Liver (tissue), 9 donors: ENCODE measurements around the gene CNTN5. TPM values are rescaled to one million over a fixed set of nuclear protein-coding genes. Genes with fewer than 3 reads are reported as not detected.

Experiments
- DNase-seq: peaks from one replicate; pipeline ENCODE4 v3.0.0-alpha.2; 2017; ENCODE audit warnings: low spot score
- H3K27ac ChIP-seq, 2 donors: one replicate each; pipeline ENCODE4 v1.7.0; 2013; ENCODE audit warnings: inconsistent platforms in 2 of 2, low read length in 2 of 2, control low read depth in 1 of 2, low read depth in 1 of 2, mild to moderate bottlenecking in 1 of 2
- H3K27me3 ChIP-seq, 4 donors: one replicate each; pipeline versions ENCODE4 v1.6.1 to v1.7.0; 2013; ENCODE audit warnings: low read length in 3 of 4, inconsistent platforms in 1 of 4, mild to moderate bottlenecking in 1 of 4, moderate library complexity in 1 of 4; ENCODE audit not compliant: control insufficient read depth in 4 of 4, insufficient read depth in 4 of 4
- H3K36me3 ChIP-seq, 4 donors: one replicate each; pipeline versions ENCODE4 v1.6.1 to v1.7.0; 2013; ENCODE audit warnings: low read length in 3 of 4, mild to moderate bottlenecking in 3 of 4, low read depth in 1 of 4, moderate library complexity in 1 of 4; ENCODE audit not compliant: control insufficient read depth in 4 of 4, insufficient read depth in 3 of 4
- H3K4me1 ChIP-seq, 4 donors: one replicate each; pipeline versions ENCODE4 v1.6.1 to v1.7.0; 2013; ENCODE audit warnings: low read length in 3 of 4, mild to moderate bottlenecking in 3 of 4, moderate library complexity in 1 of 4; ENCODE audit not compliant: control insufficient read depth in 4 of 4, insufficient read depth in 4 of 4
- H3K4me3 ChIP-seq, 3 donors: one replicate each; pipeline versions ENCODE4 v1.6.1 to v1.7.0; 2013; ENCODE audit warnings: low read length in 3 of 3, control low read depth in 1 of 3, low read depth in 1 of 3, mild to moderate bottlenecking in 1 of 3
- H3K9ac ChIP-seq, 2 donors: one replicate each; pipeline ENCODE4 v1.7.0; 2013; ENCODE audit warnings: low read length in 2 of 2, mild to moderate bottlenecking in 2 of 2, moderate library complexity in 2 of 2, control low read depth in 1 of 2, low read depth in 1 of 2
- H3K9me3 ChIP-seq, 4 donors: one replicate each; pipeline versions ENCODE4 v1.6.1 to v1.7.0; 2013; ENCODE audit warnings: low read length in 3 of 4; ENCODE audit not compliant: control insufficient read depth in 4 of 4
- EGR1 ChIP-seq, 2 donors: IDR thresholded peaks; 2 replicates each; pipeline ENCODE4 v1.6.1; 2016 to 2018; ENCODE audit warnings: antibody characterized with exemption in 2 of 2, low read depth in 2 of 2
- FOXA1 ChIP-seq: IDR thresholded peaks from 2 replicates; pipeline ENCODE4 v1.6.1; 2016; ENCODE audit warnings: antibody characterized with exemption
- FOXA2 ChIP-seq: IDR thresholded peaks from 2 replicates; pipeline ENCODE4 v1.6.1; 2016; ENCODE audit warnings: antibody characterized with exemption
- HNF4A ChIP-seq, 2 donors: conservative IDR thresholded peaks; 2 replicates each; pipeline ENCODE4 v1.6.1; 2016; ENCODE audit warnings: antibody characterized with exemption in 2 of 2, mild to moderate bottlenecking in 2 of 2
- HNF4G ChIP-seq: IDR thresholded peaks from 2 replicates; pipeline ENCODE4 v1.6.1; 2016; ENCODE audit warnings: antibody characterized with exemption
- JUND ChIP-seq, 2 donors: IDR thresholded peaks; 2 replicates each; pipeline ENCODE4 v1.6.1; 2016; ENCODE audit warnings: antibody characterized with exemption in 2 of 2
- NR2F2 ChIP-seq: IDR thresholded peaks from 2 replicates; pipeline ENCODE4 v1.6.1; 2016; ENCODE audit warnings: antibody characterized with exemption
- REST ChIP-seq: IDR thresholded peaks from 2 replicates; pipeline ENCODE4 v1.6.1; 2016; ENCODE audit warnings: antibody characterized with exemption, mild to moderate bottlenecking
- RXRA ChIP-seq, 2 donors: IDR thresholded peaks; 2 replicates each; pipeline ENCODE4 v1.6.1; 2017 to 2018; ENCODE audit warnings: antibody characterized with exemption in 2 of 2, mild to moderate bottlenecking in 1 of 2
- SP1 ChIP-seq: IDR thresholded peaks from 2 replicates; pipeline ENCODE4 v1.6.1; 2018; ENCODE audit warnings: antibody characterized with exemption, mild to moderate bottlenecking
- WGBS: extraction: QIAGEN DNeasy Blood & Tissue Kit; methylation state at CpG from one replicate; pipeline ENCODE4 v1.1.7; 2013; 5-methylcytosine and 5-hydroxymethylcytosine counted together
- polyA plus RNA-seq, 2 donors: library from polyadenylated mRNA; stranded (reverse) in 1 of 2; unstranded in 1 of 2; fragments of 200-250 nt in 1 of 2; fragments of >200 nt in 1 of 2; fragmentation: Nextera tagmentation in 1 of 2; extraction: Ambion mirVana in 1 of 2; gene quantifications; one replicate each; pipeline versions ENCODE4 v1.2.1 to v1.2.3, GENCODE V29; 2013 to 2015
- total RNA-seq, 2 donors: library from RNA; depleted of rRNA; stranded (reverse); fragments of >200 nt; gene quantifications; one replicate each; pipeline ENCODE4 v1.2.3, GENCODE V29; 2014
- TF ChIP-seq, protein P1 (sequence below): IDR thresholded peaks from 2 replicates; pipeline ENCODE4 v1.6.1; 2016; ENCODE audit warnings: antibody characterized with exemption
- donor health status: healthy.
- donor health status: healthy.
- donor health status: healthy.
- donor health status: healthy.
- donor health status: healthy.

Gene CNTN5
- total and polyA plus RNA-seq, 4 donors = 0.01 to 0.08 (median 0.04) TPM

GRCh38 chr11:100221791-100222190, 1201.0 kb downstream of the CNTN5 start:
- WGBS = 39% methylated on average over 2 of the region's 2 CpGs
- Histone ChIP-seq H3K9ac (no peak overlapping the region), H3K4me1 (no peaks in the 10 kb centered on the region), H3K4me3 (no peak overlapping the region), H3K27ac (no peak overlapping the region), H3K9me3 (no peaks in the 10 kb centered on the region), H3K36me3 (no peaks in the 10 kb centered on the region), H3K27me3 (no peaks in the 10 kb centered on the region)
- TF ChIP-seq JUND (IDR thresholded peaks at IDR 0.05) (no peak), FOXA1 (no peak), REST (no peak), HNF4G (no peak), FOXA2 (no peak)
- DNase-seq = no peak

- Histone ChIP-seq H3K9ac (no peak overlapping the region), H3K4me1 (no peaks in the 10 kb centered on the region), H3K27me3 (no peaks in the 10 kb centered on the region), H3K36me3 (no peaks in the 10 kb centered on the region), H3K27ac (no peak overlapping the region), H3K9me3 (no peaks in the 10 kb centered on the region), H3K4me3 (no peak overlapping the region)
- no peak for DNase-seq
- TF ChIP-seq RXRA (IDR thresholded peaks at IDR 0.05) = no peak
- TF ChIP-seq HNF4A (conservative IDR thresholded peaks at IDR 0.05) = no peak
- TF ChIP-seq, protein P1, sequence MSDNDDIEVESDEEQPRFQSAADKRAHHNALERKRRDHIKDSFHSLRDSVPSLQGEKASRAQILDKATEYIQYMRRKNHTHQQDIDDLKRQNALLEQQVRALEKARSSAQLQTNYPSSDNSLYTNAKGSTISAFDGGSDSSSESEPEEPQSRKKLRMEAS = no peak
- WGBS = 69% methylated on average over 1 of the region's 1 CpG
Observed at GRCh38 chr11:100224541-100225034, 1203.8 kb downstream of the CNTN5 start.

DNA sequence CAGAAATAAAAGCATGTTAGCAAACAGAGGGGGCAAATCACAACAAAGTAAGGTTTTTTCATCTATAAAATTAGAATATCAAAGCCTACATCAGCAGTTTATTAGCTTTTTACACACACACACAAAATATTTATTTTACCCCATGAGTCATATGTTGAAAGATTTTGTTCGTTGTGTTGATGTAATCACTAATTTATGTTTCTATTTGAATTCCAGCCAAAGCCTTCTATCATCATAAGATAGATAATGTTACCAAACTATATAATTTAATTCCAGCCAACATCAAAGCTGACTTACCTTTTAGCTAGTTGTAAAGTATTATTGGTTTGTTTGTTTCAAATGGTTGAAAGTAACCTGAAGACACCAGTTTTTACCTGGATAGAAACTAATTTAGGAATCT, 1208.3 kb downstream of the CNTN5 start:
- WGBS = 54% methylated on average over 1 of the region's 1 CpG
- no peak overlapping the region for H3K27ac ChIP-seq
- no peaks in the 10 kb centered on the region for H3K27me3 ChIP-seq
- H3K9ac ChIP-seq = no peak overlapping the region
- no peak for DNase-seq
- no peaks in the 10 kb centered on the region for H3K36me3 ChIP-seq
- no peaks in the 10 kb centered on the region for H3K9me3 ChIP-seq
- H3K4me3 ChIP-seq = no peak overlapping the region
- no peak for TF ChIP-seq JUND (IDR thresholded peaks at IDR 0.05)
- TF ChIP-seq, protein P1 = no peak
- no peak for TF ChIP-seq FOXA2
- TF ChIP-seq NR2F2 = no peak
- TF ChIP-seq HNF4G = no peak
- no peak for TF ChIP-seq SP1
- no peaks in the 10 kb centered on the region for H3K4me1 ChIP-seq

DNA sequence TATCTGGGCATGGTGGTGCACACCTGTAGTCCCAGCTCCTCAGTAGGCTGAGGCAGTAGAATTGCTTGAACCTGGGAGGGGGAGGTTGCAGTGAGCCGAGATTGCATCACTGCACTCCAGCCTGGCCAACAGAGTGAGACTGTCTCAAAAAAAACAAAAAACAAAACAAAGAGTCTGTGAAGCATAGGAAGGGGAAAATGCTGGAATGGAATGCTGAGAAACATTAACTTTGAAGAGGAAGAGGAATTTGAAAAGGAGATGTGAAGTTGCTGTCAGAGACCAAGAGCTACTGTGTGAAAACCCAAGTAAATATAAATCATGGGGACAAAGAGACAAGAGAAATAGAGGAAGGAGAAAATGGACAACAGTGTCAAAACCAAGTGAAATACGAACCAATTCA, 1211.3 kb downstream of the CNTN5 start:
- TF ChIP-seq FOXA1 = no peak
- no peak for TF ChIP-seq SP1
- no peak for TF ChIP-seq EGR1 (IDR thresholded peaks at IDR 0.05; ENCODE audit: low read depth in 2 of 2)
- no peak for TF ChIP-seq HNF4A (conservative IDR thresholded peaks at IDR 0.05)

More for the DNA sequence above, 1211.3 kb downstream of the CNTN5 start:
- Histone ChIP-seq H3K27ac (no peak overlapping the region), H3K4me1 (no peaks in the 10 kb centered on the region), H3K9me3 (no peaks in the 10 kb centered on the region), H3K27me3 (no peaks in the 10 kb centered on the region), H3K4me3 (no peak overlapping the region), H3K9ac (no peak overlapping the region), H3K36me3 (no peaks in the 10 kb centered on the region)
- no peak for DNase-seq
- whole genome bisulfite sequencing = 48% methylated on average over 2 of the region's 2 CpGs
